Liver (tissue), 3 donors: Measurements from ENCODE around the gene STK35.

Experiments
- FOXA1 ChIP-seq: IDR thresholded peaks from 2 replicates; pipeline ENCODE4 v1.6.1; 2016; ENCODE audit warnings: antibody characterized with exemption
- GABPA ChIP-seq, 2 donors: IDR thresholded peaks in 1 of 2; conservative IDR thresholded peaks in 1 of 2; 2 replicates each; pipeline ENCODE4 v1.6.1; 2016; ENCODE audit warnings: antibody characterized with exemption in 2 of 2, mild to moderate bottlenecking in 1 of 2, moderate library complexity in 1 of 2
- HNF4A ChIP-seq, 2 donors: conservative IDR thresholded peaks; 2 replicates each; pipeline ENCODE4 v1.6.1; 2016; ENCODE audit warnings: antibody characterized with exemption in 2 of 2, mild to moderate bottlenecking in 2 of 2
- HNF4G ChIP-seq: IDR thresholded peaks from 2 replicates; pipeline ENCODE4 v1.6.1; 2016; ENCODE audit warnings: antibody characterized with exemption
- JUND ChIP-seq, 2 donors: IDR thresholded peaks; 2 replicates each; pipeline ENCODE4 v1.6.1; 2016; ENCODE audit warnings: antibody characterized with exemption in 2 of 2
- RAD21 ChIP-seq, 2 donors: IDR thresholded peaks; 2 replicates each; pipeline ENCODE4 v1.6.1; 2016; ENCODE audit warnings: antibody characterized with exemption in 2 of 2, mild to moderate bottlenecking in 2 of 2
- SP1 ChIP-seq: IDR thresholded peaks from 2 replicates; pipeline ENCODE4 v1.6.1; 2018; ENCODE audit warnings: antibody characterized with exemption, mild to moderate bottlenecking
- TF ChIP-seq, protein P1 (sequence below): fragments of 150-350 bp; IDR thresholded peaks from 2 replicates; pipeline ENCODE4 v1.5.1; 2017; ENCODE audit warnings: improper control_type of control experiment, low read depth, low read length; ENCODE audit not compliant: missing input control
- TF ChIP-seq, protein P2 (sequence below): IDR thresholded peaks from 2 replicates; pipeline ENCODE4 v1.6.1; 2016; ENCODE audit warnings: antibody characterized with exemption, mild to moderate bottlenecking
- TF ChIP-seq, protein P3 (sequence below): IDR thresholded peaks from 2 replicates; pipeline ENCODE4 v1.6.1; 2016; ENCODE audit warnings: antibody characterized with exemption
- TF ChIP-seq, protein P4 (sequence below): IDR thresholded peaks from 2 replicates; pipeline ENCODE4 v1.6.1; 2016; ENCODE audit warnings: antibody characterized with exemption
- donor health status: healthy.
- donor health status: healthy.

DNA sequence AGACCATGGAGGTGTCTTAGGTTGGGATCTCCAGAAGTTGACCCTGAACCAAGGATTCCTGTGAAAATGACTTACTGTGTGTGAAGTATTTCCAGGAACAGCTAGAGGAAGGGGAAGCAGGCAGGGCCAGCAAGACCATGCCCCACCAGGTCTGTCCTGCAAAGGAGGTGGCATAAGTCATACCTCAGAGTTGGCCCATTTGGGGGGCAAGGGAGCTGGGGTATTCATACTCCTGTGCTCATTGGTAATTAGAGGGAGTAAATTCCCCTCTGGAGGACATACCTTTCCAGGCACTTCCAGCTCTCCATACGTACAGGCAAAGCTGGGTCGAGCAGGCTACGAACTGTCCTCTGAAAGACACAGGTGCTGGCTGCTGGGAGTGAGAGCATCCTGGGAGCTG, 72.4 kb downstream of the STK35 start:
- TF ChIP-seq RAD21 (IDR thresholded peaks at IDR 0.05) (no peak), GABPA (IDR thresholded peaks at IDR 0.05 in 1 of 2, conservative IDR thresholded peaks at IDR 0.05 in 1 of 2) (no peak), HNF4A (conservative IDR thresholded peaks at IDR 0.05) (no peak), HNF4G (no peak), SP1 (no peak), JUND (IDR thresholded peaks at IDR 0.05) (no peak), FOXA1 (no peak)
- TF ChIP-seq, protein P1, sequence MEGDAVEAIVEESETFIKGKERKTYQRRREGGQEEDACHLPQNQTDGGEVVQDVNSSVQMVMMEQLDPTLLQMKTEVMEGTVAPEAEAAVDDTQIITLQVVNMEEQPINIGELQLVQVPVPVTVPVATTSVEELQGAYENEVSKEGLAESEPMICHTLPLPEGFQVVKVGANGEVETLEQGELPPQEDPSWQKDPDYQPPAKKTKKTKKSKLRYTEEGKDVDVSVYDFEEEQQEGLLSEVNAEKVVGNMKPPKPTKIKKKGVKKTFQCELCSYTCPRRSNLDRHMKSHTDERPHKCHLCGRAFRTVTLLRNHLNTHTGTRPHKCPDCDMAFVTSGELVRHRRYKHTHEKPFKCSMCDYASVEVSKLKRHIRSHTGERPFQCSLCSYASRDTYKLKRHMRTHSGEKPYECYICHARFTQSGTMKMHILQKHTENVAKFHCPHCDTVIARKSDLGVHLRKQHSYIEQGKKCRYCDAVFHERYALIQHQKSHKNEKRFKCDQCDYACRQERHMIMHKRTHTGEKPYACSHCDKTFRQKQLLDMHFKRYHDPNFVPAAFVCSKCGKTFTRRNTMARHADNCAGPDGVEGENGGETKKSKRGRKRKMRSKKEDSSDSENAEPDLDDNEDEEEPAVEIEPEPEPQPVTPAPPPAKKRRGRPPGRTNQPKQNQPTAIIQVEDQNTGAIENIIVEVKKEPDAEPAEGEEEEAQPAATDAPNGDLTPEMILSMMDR, result no peak
- TF ChIP-seq, protein P2, sequence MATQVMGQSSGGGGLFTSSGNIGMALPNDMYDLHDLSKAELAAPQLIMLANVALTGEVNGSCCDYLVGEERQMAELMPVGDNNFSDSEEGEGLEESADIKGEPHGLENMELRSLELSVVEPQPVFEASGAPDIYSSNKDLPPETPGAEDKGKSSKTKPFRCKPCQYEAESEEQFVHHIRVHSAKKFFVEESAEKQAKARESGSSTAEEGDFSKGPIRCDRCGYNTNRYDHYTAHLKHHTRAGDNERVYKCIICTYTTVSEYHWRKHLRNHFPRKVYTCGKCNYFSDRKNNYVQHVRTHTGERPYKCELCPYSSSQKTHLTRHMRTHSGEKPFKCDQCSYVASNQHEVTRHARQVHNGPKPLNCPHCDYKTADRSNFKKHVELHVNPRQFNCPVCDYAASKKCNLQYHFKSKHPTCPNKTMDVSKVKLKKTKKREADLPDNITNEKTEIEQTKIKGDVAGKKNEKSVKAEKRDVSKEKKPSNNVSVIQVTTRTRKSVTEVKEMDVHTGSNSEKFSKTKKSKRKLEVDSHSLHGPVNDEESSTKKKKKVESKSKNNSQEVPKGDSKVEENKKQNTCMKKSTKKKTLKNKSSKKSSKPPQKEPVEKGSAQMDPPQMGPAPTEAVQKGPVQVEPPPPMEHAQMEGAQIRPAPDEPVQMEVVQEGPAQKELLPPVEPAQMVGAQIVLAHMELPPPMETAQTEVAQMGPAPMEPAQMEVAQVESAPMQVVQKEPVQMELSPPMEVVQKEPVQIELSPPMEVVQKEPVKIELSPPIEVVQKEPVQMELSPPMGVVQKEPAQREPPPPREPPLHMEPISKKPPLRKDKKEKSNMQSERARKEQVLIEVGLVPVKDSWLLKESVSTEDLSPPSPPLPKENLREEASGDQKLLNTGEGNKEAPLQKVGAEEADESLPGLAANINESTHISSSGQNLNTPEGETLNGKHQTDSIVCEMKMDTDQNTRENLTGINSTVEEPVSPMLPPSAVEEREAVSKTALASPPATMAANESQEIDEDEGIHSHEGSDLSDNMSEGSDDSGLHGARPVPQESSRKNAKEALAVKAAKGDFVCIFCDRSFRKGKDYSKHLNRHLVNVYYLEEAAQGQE, result no peak
- TF ChIP-seq, protein P3, sequence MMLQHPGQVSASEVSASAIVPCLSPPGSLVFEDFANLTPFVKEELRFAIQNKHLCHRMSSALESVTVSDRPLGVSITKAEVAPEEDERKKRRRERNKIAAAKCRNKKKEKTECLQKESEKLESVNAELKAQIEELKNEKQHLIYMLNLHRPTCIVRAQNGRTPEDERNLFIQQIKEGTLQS, result no peak
- TF ChIP-seq, protein P4, sequence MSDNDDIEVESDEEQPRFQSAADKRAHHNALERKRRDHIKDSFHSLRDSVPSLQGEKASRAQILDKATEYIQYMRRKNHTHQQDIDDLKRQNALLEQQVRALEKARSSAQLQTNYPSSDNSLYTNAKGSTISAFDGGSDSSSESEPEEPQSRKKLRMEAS, result no peak
